ENCODE results near the gene NR3C2. TPM values are rescaled to one million over a fixed set of nuclear protein-coding genes. Genes with fewer than 3 reads are reported as not detected.
"Not testable (repeated sequence)": the region's sequence is repeated elsewhere in the genome, so short reads cannot be mapped to it uniquely, and the experiment has no call there.

The NR3C2 gene
- total RNA-seq, 1 donor from 2014 or later, result 0.14 TPM

- Mint-ChIP-seq H3K27ac (no peak overlapping the region), H3K9me3 (no peaks in the 10 kb centered on the region), H3K4me1 (no peaks in the 10 kb centered on the region), H3K36me3 (ENCODE audit: low read depth) (no peaks in the 10 kb centered on the region), H3K4me3 (no peak overlapping the region), H3K27me3 (no peaks in the 10 kb centered on the region)
- intact Hi-C loops (cut with micrococcal nuclease), result no loop called here
- no peak for DNase-seq
These were observed 100.0 kb downstream of the NR3C2 start for GRCh38 chr4:148341980-148342800.

DNA sequence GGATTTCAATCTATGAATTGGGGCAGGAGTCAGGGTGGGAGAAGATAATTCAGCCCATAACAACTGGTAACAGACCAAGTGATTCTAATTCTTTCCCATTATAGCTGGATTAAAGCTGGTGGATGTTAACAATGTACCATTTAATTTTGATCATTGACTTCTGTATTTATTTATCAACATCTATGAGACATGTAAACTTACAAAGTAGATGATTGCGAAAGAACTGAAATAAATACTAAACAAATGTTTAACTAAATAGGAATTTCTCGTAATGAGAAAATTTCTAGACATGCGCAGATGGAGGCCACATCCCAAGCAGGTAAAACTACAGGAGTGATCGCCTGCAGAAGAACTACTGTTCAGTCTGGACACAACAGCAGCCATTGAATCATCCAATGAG, 107.1 kb downstream of the NR3C2 start:
- intact Hi-C loops (cut with micrococcal nuclease), result no loop called here
- DNase-seq, result no peak
- Mint-ChIP-seq H3K9me3 (peaks cover 5% of the 10 kb centered on the region), H3K4me3 (no peak overlapping the region), H3K27me3 (no peaks in the 10 kb centered on the region), H3K4me1 (no peaks in the 10 kb centered on the region), H3K27ac (no peak overlapping the region), H3K36me3 (ENCODE audit: low read depth) (no peaks in the 10 kb centered on the region)

DNA sequence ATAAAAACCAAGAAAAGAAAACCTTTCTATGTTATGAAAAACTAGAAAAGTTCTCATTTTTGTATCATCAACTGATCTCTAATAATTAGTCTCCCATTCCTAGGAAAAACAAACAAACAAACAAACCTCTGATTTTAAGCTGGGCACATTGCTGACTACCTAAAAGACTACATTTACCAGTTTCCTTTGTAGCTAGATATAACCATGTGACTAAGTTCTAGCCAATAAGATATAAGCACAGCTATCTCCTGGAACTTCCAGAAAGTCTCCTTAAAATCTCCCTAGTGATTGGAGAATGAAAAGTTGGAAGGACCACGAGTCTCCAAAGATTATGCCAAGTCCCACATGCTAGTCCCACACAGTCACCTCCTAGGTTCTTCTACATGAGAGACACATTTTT, 108.9 kb downstream of the NR3C2 start:
- no peak for DNase-seq
- Mint-ChIP-seq H3K27ac (no peak overlapping the region), H3K36me3 (ENCODE audit: low read depth) (no peaks in the 10 kb centered on the region), H3K27me3 (no peaks in the 10 kb centered on the region), H3K4me3 (no peak overlapping the region), H3K4me1 (no peaks in the 10 kb centered on the region), H3K9me3 (peaks cover 5% of the 10 kb centered on the region)
- intact Hi-C loops (cut with micrococcal nuclease), result no loop called here

- H3K27me3 Mint-ChIP-seq, result no peaks in the 10 kb centered on the region
- H3K27ac Mint-ChIP-seq, result no peak overlapping the region
- intact Hi-C loops (cut with micrococcal nuclease), result no loop called here
- no peak for DNase-seq
- H3K9me3 Mint-ChIP-seq, result peaks cover 5% of the 10 kb centered on the region
- H3K36me3 Mint-ChIP-seq (ENCODE audit: low read depth), result no peaks in the 10 kb centered on the region
- no peak overlapping the region for H3K4me3 Mint-ChIP-seq
- H3K4me1 Mint-ChIP-seq, result no peaks in the 10 kb centered on the region
These were observed 109.7 kb downstream of the NR3C2 start for GRCh38 chr4:148332486-148332885.

- Mint-ChIP-seq H3K4me3 (no peak overlapping the region), H3K4me1 (no peaks in the 10 kb centered on the region)
- intact Hi-C loops (cut with micrococcal nuclease), result no loop called here
These were observed 111.5 kb downstream of the NR3C2 start for GRCh38 chr4:148330724-148331123.

GRCh38 chr4:148330161-148330560, 112.1 kb downstream of the NR3C2 start:
- H3K4me3 Mint-ChIP-seq, result no peak overlapping the region
- no peaks in the 10 kb centered on the region for H3K27me3 Mint-ChIP-seq
- H3K27ac Mint-ChIP-seq, result no peak overlapping the region
- intact Hi-C loops (cut with micrococcal nuclease), result no loop called here
- H3K9me3 Mint-ChIP-seq, result peaks cover 4% of the 10 kb centered on the region
- H3K4me1 Mint-ChIP-seq, result no peaks in the 10 kb centered on the region
- no peaks in the 10 kb centered on the region for H3K36me3 Mint-ChIP-seq (ENCODE audit: low read depth)
- DNase-seq, result no peak

More at GRCh38 chr4:148330724-148331123, 111.5 kb downstream of the NR3C2 start:
- DNase-seq, result no peak
- no peaks in the 10 kb centered on the region for H3K27me3 Mint-ChIP-seq
- H3K36me3 Mint-ChIP-seq (ENCODE audit: low read depth), result no peaks in the 10 kb centered on the region
- no peak overlapping the region for H3K27ac Mint-ChIP-seq
- peaks cover 5% of the 10 kb centered on the region for H3K9me3 Mint-ChIP-seq

- Mint-ChIP-seq H3K27me3 (no peaks in the 10 kb centered on the region), H3K4me3 (no peak overlapping the region), H3K27ac (no peak overlapping the region), H3K4me1 (no peaks in the 10 kb centered on the region), H3K36me3 (ENCODE audit: low read depth) (no peaks in the 10 kb centered on the region), H3K9me3 (no peaks in the 10 kb centered on the region)
- intact Hi-C loops (cut with micrococcal nuclease), result no loop called here
- no peak for DNase-seq
These were observed 112.5 kb downstream of the NR3C2 start for GRCh38 chr4:148329751-148330150.

GRCh38 chr4:148327683-148328082, 114.5 kb downstream of the NR3C2 start:
- Mint-ChIP-seq H3K4me3 (no peak overlapping the region), H3K4me1 (no peaks in the 10 kb centered on the region), H3K27ac (no peak overlapping the region), H3K27me3 (no peaks in the 10 kb centered on the region), H3K36me3 (ENCODE audit: low read depth) (no peaks in the 10 kb centered on the region), H3K9me3 (peaks cover 5% of the 10 kb centered on the region)
- no peak for DNase-seq
- intact Hi-C loops (cut with micrococcal nuclease), result no loop called here

DNA sequence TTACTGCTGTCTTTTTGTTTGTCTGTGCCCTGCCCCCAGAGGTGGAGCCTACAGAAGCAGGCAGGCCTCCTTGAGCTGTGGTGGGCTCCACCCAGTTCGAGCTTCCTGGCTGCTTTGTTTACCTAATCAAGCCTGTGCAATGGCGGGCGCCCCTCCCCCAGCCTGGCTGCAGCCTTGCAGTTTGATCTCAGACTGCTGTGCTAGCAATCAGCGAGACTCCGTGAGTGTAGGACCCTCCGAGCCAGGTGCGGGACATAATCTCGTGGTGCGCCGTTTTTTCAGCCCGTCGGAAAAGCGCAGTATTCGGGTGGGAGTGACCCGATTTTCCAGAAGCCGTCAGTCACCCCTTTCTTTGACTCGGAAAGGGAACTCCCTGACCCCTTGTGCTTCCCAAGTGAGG, 118.9 kb downstream of the NR3C2 start:
- H3K36me3 Mint-ChIP-seq (ENCODE audit: low read depth); H3K27me3 Mint-ChIP-seq; H3K27ac Mint-ChIP-seq; DNase-seq; intact Hi-C loops (cut with micrococcal nuclease); H3K9me3 Mint-ChIP-seq; H3K4me1 Mint-ChIP-seq; H3K4me3 Mint-ChIP-seq: not testable (repeated sequence)

DNA sequence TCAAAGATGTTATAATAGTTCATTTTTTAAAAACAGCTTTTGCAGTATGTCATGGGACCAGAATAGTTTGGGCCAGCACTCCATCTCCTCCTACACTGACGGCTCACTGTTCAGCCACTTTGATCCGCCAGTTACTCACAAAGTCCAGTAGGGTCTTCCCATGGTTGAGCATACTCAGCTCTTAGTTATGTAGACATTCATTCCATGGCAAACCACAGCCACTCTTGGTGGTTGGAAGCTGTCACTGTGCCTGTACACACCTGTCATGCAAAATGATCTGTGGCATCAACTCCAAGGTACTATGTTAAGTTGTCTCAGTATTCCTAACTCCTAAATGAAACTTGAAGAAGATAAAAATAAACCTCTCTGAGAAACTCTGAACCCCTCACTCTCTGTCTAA, 127.2 kb downstream of the NR3C2 start:
- H3K4me1 Mint-ChIP-seq, result no peaks in the 10 kb centered on the region
- H3K27me3 Mint-ChIP-seq, result no peaks in the 10 kb centered on the region
- no peak overlapping the region for H3K27ac Mint-ChIP-seq
- H3K9me3 Mint-ChIP-seq, result no peaks in the 10 kb centered on the region
- intact Hi-C loops (cut with micrococcal nuclease), result no loop called here
- H3K36me3 Mint-ChIP-seq (ENCODE audit: low read depth), result no peaks in the 10 kb centered on the region
- no peak overlapping the region for H3K4me3 Mint-ChIP-seq
- DNase-seq, result no peak

DNA sequence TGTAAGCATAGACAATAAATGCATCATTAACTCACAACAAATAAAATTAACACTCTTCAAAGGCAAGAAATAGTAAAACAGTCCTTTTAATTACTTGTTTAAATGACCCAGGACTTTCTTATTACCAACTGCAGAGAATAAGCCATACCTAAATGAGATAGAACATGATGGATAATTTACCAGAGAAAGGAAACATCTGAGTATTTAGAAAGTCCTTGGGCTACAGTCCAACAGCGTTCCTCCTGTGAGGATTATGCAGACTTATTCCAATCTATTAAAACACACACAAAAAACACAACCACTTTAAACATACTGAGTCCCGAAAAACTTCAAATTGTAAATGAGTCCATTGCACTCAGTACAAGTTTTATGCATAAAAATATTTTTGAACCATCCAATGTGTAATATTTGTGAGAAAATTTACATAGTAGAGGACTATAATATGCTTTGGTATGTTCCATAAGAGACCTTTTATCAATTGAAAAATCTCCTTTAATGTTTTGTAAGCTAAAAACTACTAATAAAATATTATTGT, 129.2 kb downstream of the NR3C2 start:
- intact Hi-C loops (cut with micrococcal nuclease), result no loop called here
- H3K4me3 Mint-ChIP-seq, result no peak overlapping the region
- no peaks in the 10 kb centered on the region for H3K4me1 Mint-ChIP-seq
- H3K36me3 Mint-ChIP-seq (ENCODE audit: low read depth), result no peaks in the 10 kb centered on the region
- H3K27ac Mint-ChIP-seq, result no peak overlapping the region
- DNase-seq, result no peak
- no peaks in the 10 kb centered on the region for H3K9me3 Mint-ChIP-seq
- H3K27me3 Mint-ChIP-seq, result no peaks in the 10 kb centered on the region

DNA sequence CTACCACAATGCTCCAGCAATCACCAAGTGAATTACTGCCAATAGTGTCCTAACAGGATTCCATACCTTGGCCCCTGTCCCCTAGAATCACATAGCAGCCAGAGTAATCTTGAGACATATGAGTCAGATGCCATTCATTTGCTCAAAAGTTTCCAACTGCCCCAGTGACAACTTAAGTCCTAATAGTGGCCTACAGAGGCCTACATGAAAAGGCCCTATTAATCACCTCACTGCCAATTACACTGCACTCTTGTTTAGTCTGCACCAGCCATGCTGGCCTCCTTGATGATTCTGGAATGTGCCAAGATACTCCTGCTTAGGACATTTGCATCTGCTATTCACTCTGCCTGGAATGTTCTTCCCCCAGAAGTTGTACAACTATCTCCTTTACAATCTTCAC, 130.7 kb downstream of the NR3C2 start:
- Mint-ChIP-seq H3K27me3 (no peaks in the 10 kb centered on the region), H3K4me1 (no peaks in the 10 kb centered on the region)

DNA sequence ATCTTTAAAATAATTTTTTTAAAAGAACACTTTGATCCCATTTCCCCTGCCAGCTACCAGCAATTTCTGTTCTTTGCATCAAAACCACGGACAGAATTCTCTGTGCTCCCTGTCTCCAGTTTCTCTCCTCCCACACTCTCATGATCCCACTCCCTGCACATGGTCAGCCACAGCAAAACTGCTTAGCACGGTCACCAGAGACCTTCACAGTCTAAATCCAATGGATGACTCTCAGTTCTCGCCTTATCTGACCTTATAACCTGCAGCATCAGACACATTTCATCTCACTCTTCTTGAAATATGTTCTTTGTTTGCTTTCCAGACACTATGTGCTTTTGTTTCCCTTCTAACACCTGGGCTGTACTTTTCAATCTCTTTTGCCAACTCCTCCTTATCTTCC, 131.5 kb downstream of the NR3C2 start:
- Mint-ChIP-seq H3K4me1 (no peaks in the 10 kb centered on the region), H3K4me3 (no peak overlapping the region), H3K36me3 (ENCODE audit: low read depth) (no peaks in the 10 kb centered on the region), H3K27ac (no peak overlapping the region), H3K27me3 (no peaks in the 10 kb centered on the region), H3K9me3 (no peaks in the 10 kb centered on the region)
- intact Hi-C loops (cut with micrococcal nuclease), result no loop called here
- DNase-seq, result no peak

More for the DNA sequence above, 130.7 kb downstream of the NR3C2 start:
- intact Hi-C loops (cut with micrococcal nuclease), result no loop called here
- Mint-ChIP-seq H3K9me3 (no peaks in the 10 kb centered on the region), H3K36me3 (ENCODE audit: low read depth) (no peaks in the 10 kb centered on the region), H3K27ac (no peak overlapping the region), H3K4me3 (no peak overlapping the region)
- no peak for DNase-seq

GRCh38 chr4:148305751-148306150, 136.5 kb downstream of the NR3C2 start:
- intact Hi-C loops (cut with micrococcal nuclease), result no loop called here
- Mint-ChIP-seq H3K27me3 (no peaks in the 10 kb centered on the region), H3K9me3 (peaks cover 2% of the 10 kb centered on the region), H3K36me3 (ENCODE audit: low read depth) (no peaks in the 10 kb centered on the region), H3K27ac (no peak overlapping the region), H3K4me3 (no peak overlapping the region), H3K4me1 (no peaks in the 10 kb centered on the region)
- DNase-seq, result no peak

GRCh38 chr4:148302416-148302815, 139.8 kb downstream of the NR3C2 start:
- no peaks in the 10 kb centered on the region for H3K4me1 Mint-ChIP-seq
- DNase-seq, result no peak
- no peaks in the 10 kb centered on the region for H3K36me3 Mint-ChIP-seq (ENCODE audit: low read depth)
- H3K27ac Mint-ChIP-seq, result no peak overlapping the region
- H3K27me3 Mint-ChIP-seq, result no peaks in the 10 kb centered on the region
- peaks cover 6% of the 10 kb centered on the region for H3K9me3 Mint-ChIP-seq
- intact Hi-C loops (cut with micrococcal nuclease), result loop anchor here (5.0 kb wide), 1 partner anchor 720 kb away; no protein-coding TSS in a partner anchor
- H3K4me3 Mint-ChIP-seq, result no peak overlapping the region
